Thymus (tissue), 11 donors: ENCODE measurements around the gene PEPD. TPM values are rescaled to one million over a fixed set of nuclear protein-coding genes. Genes with fewer than 3 reads are reported as not detected.

ENCODE experiments used
- DNase-seq, 9 donors: peaks; one replicate each; pipeline ENCODE4 v3.0.0-alpha.2; 2013; ENCODE audit warnings: low spot score in 9 of 9, low read depth in 6 of 9, missing footprints in 1 of 9
- H3K27ac ChIP-seq, 2 donors: one replicate each; pipeline ENCODE4 v1.5.1; 2013; ENCODE audit warnings: control low read depth in 1 of 2, low read depth in 1 of 2, low read length in 1 of 2, mild to moderate bottlenecking in 1 of 2, moderate library complexity in 1 of 2
- H3K27me3 ChIP-seq, 2 donors: one replicate each; pipeline ENCODE4 v1.5.1; 2013; ENCODE audit warnings: low read length in 1 of 2; ENCODE audit not compliant: control insufficient read depth in 2 of 2, insufficient read depth in 1 of 2
- H3K36me3 ChIP-seq, 2 donors: one replicate each; pipeline ENCODE4 v1.5.1; 2013; ENCODE audit warnings: low read length in 1 of 2, mild to moderate bottlenecking in 1 of 2, moderate library complexity in 1 of 2; ENCODE audit not compliant: control insufficient read depth in 2 of 2, insufficient read depth in 2 of 2
- H3K4me1 ChIP-seq, 2 donors: one replicate each; pipeline ENCODE4 v1.5.1; 2013; ENCODE audit warnings: low read length in 2 of 2; ENCODE audit not compliant: control insufficient read depth in 2 of 2, insufficient read depth in 2 of 2
- H3K4me3 ChIP-seq, 2 donors: one replicate each; pipeline ENCODE4 v1.5.1; 2013; ENCODE audit warnings: low read length in 2 of 2, control low read depth in 1 of 2, mild to moderate bottlenecking in 1 of 2
- H3K9me3 ChIP-seq, 2 donors: one replicate each; pipeline ENCODE4 v1.5.1; 2013; ENCODE audit warnings: low read length in 1 of 2, mild to moderate bottlenecking in 1 of 2; ENCODE audit not compliant: control insufficient read depth in 2 of 2, insufficient read depth in 1 of 2
- WGBS: extraction: QIAGEN DNeasy Blood & Tissue Kit; methylation state at CpG from one replicate; pipeline ENCODE4 v1.1.7; 2013; 5-methylcytosine and 5-hydroxymethylcytosine counted together
- polyA plus RNA-seq: library from polyadenylated mRNA; stranded (reverse); fragments of 200-250 nt; gene quantifications from one replicate; pipeline ENCODE4 v1.2.3, GENCODE V29; 2013
- total RNA-seq: library from RNA; stranded (reverse); fragments of 120-200 nt; gene quantifications from one replicate; pipeline ENCODE4 v1.2.4, GENCODE V29; 2013
- donor health status: healthy.

PEPD gene
- total and polyA plus RNA-seq, 2 donors = 24.7 to 42.4 TPM

GRCh38 chr19:33464733-33465115 lies 56.9 kb downstream of the PEPD start:
- Histone ChIP-seq H3K4me3 (no peak overlapping the region), H3K27ac (no peak overlapping the region), H3K9me3 (no peaks in the 10 kb centered on the region), H3K4me1 (no peaks in the 10 kb centered on the region), H3K27me3 (no peaks in the 10 kb centered on the region), H3K36me3 (peaks cover 0 to 4% of the 10 kb centered on the region in 2 donors)
- 96% methylated on average over 10 of the region's 10 CpGs for WGBS
- DNase-seq = no peak

DNA sequence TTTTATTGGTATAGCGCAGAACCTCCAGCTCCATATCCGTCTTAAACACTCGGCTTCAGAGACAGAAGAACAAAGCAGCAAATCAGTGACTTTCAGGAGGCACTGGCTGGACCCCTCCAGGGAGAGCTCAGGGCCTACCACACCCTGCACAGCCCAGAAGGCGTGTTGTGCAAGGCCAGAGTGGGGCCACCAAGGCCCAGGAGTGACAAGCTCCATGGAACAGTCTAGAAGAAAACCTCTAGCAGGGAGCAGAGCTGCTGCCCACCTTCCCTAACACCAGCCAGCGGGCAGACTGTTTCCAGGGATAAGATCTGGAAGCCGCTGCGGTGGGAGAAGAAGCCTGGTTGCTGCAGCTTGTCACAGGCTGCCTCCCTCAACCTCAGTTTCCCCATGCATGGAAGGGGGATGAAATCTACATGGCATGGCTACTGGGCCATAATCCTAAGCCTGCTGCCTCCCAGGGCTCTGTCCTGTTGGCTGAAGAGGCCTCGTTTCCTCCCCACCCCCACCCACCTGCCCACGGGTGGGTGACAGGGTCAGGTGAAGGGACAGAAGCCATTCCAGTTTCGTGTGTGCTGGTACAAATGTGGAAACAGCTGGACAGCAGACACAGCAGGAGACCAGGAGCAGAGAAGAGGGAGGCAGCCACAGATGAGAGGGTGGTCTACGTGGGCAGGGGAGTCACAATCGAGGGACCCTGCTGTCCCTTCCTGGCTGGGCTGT lies 57.4 kb downstream of the PEPD start:
- 96% methylated on average over 12 of the region's 12 CpGs for WGBS
- Histone ChIP-seq H3K4me3 (no peak overlapping the region), H3K36me3 (peaks cover 0 to 4% of the 10 kb centered on the region in 2 donors), H3K9me3 (no peaks in the 10 kb centered on the region), H3K27ac (no peak overlapping the region), H3K27me3 (no peaks in the 10 kb centered on the region), H3K4me1 (no peaks in the 10 kb centered on the region)
- DNase-seq = no peak

GRCh38 chr19:33463199-33463598 lies 58.4 kb downstream of the PEPD start:
- 92% methylated on average over 10 of the region's 10 CpGs for WGBS

DNA sequence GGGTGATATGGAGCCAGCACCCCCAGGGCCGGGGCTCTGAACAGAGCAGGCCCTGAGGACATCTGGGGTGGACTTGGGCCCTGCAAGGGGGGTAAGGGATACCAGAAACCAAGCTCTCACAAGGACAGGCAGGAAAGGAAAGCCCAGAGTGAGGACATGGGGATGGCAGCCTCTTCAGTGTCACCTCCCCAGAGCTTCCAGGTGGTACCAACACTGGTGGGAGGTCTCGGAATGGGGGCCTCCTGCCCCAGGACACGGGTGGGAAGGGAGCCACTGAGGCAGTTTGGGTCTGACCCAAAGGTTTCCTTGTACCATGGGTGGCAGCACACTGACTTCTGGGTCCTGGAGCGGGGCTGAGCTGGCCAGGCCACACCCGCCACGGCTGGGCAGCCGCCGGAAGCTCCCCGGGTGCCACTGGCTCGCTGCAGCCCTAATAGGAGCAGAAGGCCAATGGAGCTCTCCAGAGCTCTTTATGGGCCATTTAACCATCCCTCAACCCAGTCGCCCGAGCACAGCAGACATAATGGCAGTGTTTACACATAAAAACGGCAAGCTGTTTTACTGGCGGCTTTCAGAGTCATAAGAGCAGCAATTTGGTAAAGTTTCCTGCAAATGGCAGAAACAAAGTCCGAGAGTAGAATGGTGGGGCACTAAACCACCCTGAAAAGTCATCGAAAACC lies 59.3 kb downstream of the PEPD start:
- Histone ChIP-seq H3K36me3 (peaks cover 0 to 4% of the 10 kb centered on the region in 2 donors), H3K9me3 (no peaks in the 10 kb centered on the region), H3K27ac (no peak overlapping the region), H3K4me3 (no peak overlapping the region), H3K27me3 (no peaks in the 10 kb centered on the region), H3K4me1 (no peaks in the 10 kb centered on the region)
- no peak for DNase-seq
- 96% methylated on average over 16 of the region's 16 CpGs for WGBS

More at GRCh38 chr19:33463199-33463598, 58.4 kb downstream of the PEPD start:
- Histone ChIP-seq H3K4me3 (no peak overlapping the region), H3K36me3 (peaks cover 0 to 4% of the 10 kb centered on the region in 2 donors), H3K9me3 (no peaks in the 10 kb centered on the region), H3K4me1 (no peaks in the 10 kb centered on the region), H3K27me3 (no peaks in the 10 kb centered on the region), H3K27ac (no peak overlapping the region)
- no peak for DNase-seq

DNA sequence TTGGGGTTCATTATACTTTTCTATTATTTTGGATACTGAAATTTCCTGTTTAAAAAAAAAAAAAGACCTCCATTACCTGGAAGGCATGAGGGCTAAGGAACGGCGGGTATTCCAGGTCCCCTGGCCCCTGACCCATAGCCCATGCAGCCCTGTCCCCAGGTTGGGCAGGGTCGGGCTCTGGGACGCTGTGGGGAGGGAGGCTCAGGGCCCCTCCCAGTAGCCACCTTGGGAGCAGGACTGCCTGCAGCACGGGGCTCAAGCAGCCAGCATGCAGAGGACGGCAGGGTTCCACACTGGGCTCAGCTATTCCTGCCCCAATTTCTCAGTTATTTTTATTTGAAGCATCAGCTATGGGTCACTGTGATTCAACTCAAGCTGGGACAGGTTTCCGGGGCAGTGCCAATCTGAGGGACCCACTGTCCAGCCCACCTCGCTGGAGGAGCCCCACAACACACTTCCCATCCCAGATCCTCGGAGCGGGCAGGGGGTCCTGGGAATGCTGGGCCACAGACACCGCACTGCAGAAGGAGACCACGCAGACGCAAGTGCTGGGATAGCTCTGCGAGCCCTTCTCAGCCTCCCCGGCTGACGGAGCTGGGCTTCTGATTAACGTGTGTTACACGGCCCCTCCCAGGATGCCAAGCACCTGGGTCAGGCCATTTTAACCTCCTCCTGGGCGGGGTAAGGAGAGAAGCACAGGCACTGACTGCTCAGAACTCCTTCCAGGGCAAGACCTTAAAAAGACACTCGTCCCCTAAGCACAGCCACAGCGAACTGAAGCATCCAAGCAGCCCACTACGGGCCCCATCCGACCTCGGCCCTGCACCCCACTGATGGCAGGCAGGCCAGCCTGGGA lies 60.1 kb downstream of the PEPD start:
- no peaks in the 10 kb centered on the region for H3K4me1 ChIP-seq
- WGBS = 93% methylated on average over 24 of the region's 24 CpGs

GRCh38 chr19:33460221-33460908 lies 61.2 kb downstream of the PEPD start:
- Histone ChIP-seq H3K27ac (no peak overlapping the region), H3K9me3 (no peaks in the 10 kb centered on the region), H3K4me3 (no peak overlapping the region), H3K27me3 (no peaks in the 10 kb centered on the region), H3K36me3 (peaks cover 0 to 4% of the 10 kb centered on the region in 2 donors), H3K4me1 (no peaks in the 10 kb centered on the region)
- 94% methylated on average over 18 of the region's 18 CpGs for WGBS
- DNase-seq = no peak

More for the DNA sequence above, 60.1 kb downstream of the PEPD start:
- H3K27ac ChIP-seq = no peak overlapping the region
- H3K4me3 ChIP-seq = no peak overlapping the region
- no peaks in the 10 kb centered on the region for H3K9me3 ChIP-seq
- peaks cover 0 to 4% of the 10 kb centered on the region in 2 donors for H3K36me3 ChIP-seq
- no peaks in the 10 kb centered on the region for H3K27me3 ChIP-seq
- DNase-seq = no peak

DNA sequence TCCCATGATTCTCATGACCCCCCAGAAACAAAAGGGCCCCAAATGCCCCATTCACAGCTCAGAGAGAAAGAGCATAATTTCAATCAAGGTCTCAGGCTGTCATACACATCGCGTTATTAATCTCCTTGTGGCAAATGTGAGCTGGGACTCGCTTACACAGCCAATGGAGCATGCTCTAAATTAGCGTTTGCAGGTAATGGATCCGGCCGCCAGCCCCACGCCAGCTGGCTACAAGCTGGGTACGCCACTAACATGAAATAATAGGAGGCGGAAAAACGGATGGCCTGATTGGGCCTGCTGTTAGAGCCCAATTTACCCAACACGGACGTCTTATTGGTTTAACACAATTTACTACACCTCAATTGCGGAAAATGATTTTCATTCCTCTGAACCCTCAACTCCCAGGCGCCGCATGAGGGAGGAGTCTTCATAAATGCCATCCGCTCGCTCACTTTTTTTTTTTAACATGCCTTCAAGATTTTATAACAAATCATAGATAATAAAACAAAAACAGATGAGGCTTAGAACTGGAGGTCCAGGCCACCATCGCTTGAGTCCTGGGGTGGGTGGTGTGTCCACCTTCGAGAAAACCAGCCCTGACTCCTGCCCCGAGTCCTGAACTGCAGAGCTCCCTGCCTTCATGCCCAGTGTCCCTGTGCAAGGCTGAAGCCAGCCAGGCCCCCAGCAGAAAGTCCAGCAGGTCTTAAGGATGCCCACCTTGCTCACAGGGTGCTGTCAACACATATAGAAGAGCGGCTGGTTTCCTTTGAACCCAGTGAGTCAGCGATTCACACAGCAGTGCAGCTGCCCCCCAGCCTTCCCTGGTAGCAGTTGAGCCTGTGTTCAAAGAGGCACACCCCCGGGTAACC lies 62.1 kb downstream of the PEPD start:
- Histone ChIP-seq H3K4me3 (no peak overlapping the region), H3K36me3 (peaks cover 0 to 4% of the 10 kb centered on the region in 2 donors), H3K9me3 (no peaks in the 10 kb centered on the region), H3K27ac (no peak overlapping the region), H3K27me3 (no peaks in the 10 kb centered on the region), H3K4me1 (no peaks in the 10 kb centered on the region)
- DNase-seq = no peak
- WGBS = 89% methylated on average over 23 of the region's 23 CpGs

DNA sequence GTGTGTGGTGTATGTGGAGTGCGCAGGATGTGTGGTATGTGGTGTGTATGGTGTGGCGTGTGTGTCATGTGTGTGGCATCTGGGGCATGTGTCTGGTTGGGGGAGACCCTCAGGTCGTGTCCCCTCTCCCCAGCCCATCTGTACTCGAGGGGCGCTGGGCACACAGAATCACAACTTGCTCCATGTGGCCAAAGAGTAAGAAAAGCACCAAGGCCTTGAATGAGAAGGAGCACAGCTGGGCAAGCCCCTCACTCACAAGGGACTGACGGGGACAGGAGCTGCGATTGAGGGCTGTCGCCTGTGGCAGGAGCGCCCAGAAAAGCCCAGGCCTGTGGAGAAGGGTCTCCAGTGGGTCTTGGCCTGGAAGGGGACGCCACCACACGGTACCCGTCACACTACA lies 62.8 kb downstream of the PEPD start:
- 94% methylated on average over 12 of the region's 12 CpGs for WGBS
- no peak overlapping the region for H3K4me3 ChIP-seq
- no peaks in the 10 kb centered on the region for H3K27me3 ChIP-seq
- H3K9me3 ChIP-seq = no peaks in the 10 kb centered on the region
- H3K4me1 ChIP-seq = no peaks in the 10 kb centered on the region
- H3K27ac ChIP-seq = no peak overlapping the region
- no peak for DNase-seq
- peaks cover 0 to 4% of the 10 kb centered on the region in 2 donors for H3K36me3 ChIP-seq
